Heart left ventricle (tissue), 13 donors: ENCODE data around the gene KCNQ1.

Source experiments
- CTCF ChIP-seq, 12 donors: fragments of 200-600 bp; sonication (generic) in 4 of 12; IDR thresholded peaks; one replicate each; pipeline versions ENCODE4 v1.5.0 to v1.8.0; 2018 to 2022; ENCODE audit warnings: antibody characterized with exemption in 12 of 12, mild to moderate bottlenecking in 5 of 12
- POLR2A ChIP-seq, 2 donors: fragments of 450-650 bp; IDR thresholded peaks; one replicate each; pipeline ENCODE4 v1.6.1; 2017; ENCODE audit warnings: antibody characterized with exemption in 2 of 2, mild to moderate bottlenecking in 2 of 2, moderate library complexity in 2 of 2
- donor health status: ischemic (EF 13 %, LVEDD 7.1; RV severe dilation, severe dysfunction).
- donor health status: DM: no; HTN: yes; CAD: no.
- donor health status: DM: no; HTN: no; CAD: no.
- donor health status: ischemic (EF 25% LVEDD 6.9; RV normal size, moderate dysfunction).
- donor health status: ischemic (EF 25% LVEDD 5.7; RV mildly dilated, moderate dysfunction).
- donor health status: ischemic (EF 35%, LVEDD 5.7; RV mildly dilated, moderate dysfunction).
- donor health status: nonischemic (EF 11% LVEDD 7.7; RV severe dilation, severe dysfunction).
- donor health status: DM: yes; HTN: yes; CAD: no.
- donor health status: PGD.
- donor health status: ischemic (EF 29% LVEDD 5.4; RV normal size, mild dysfunction).
- donor health status: nonischemic (EF 23%, LVEDD 6.1; RV moderate dilation, normal function).

GRCh38 chr11:2674658-2675131, 229.9 kb downstream of the KCNQ1 start:
- no peak for TF ChIP-seq CTCF (IDR thresholded peaks at IDR 0.05)
- TF ChIP-seq POLR2A (IDR thresholded peaks at IDR 0.05): no peak
